Measurements from ENCODE around the gene SZT2. TPM values are rescaled to one million over a fixed set of nuclear protein-coding genes. Genes with fewer than 3 reads are reported as not detected.

The SZT2 gene
- total RNA-seq, 2 donors from 2014 or later, result 17.5 to 22.8 TPM

DNA sequence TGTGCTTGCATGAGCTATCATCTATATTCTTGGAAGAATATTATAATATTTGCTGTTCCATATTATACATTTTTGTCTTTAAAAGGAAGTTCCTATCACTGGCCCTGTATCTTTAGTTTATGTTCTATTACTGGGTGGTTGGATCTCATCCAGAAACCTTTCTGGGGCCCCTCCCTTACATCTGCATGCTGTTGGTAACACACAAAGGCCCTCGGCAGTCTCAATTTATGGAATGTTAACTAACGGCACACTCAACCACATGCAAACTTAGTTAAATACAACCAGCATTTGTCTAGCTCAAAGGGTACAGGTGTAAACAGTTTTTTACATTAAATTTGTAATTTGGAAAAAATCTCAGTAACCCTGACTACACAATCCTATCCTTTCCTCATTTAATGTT lies 73.8 kb downstream of the SZT2 start:
- Histone ChIP-seq H3K36me3 (no peaks in the 10 kb centered on the region), H3K4me1 (no peaks in the 10 kb centered on the region), H3K9me3 (no peaks in the 10 kb centered on the region), H3K27me3 (no peaks in the 10 kb centered on the region), H3K4me3 (no peak overlapping the region), H3K27ac (no peak overlapping the region)
- DNase-seq (ENCODE audit: low spot score), result no peak
- TF ChIP-seq, protein P1, sequence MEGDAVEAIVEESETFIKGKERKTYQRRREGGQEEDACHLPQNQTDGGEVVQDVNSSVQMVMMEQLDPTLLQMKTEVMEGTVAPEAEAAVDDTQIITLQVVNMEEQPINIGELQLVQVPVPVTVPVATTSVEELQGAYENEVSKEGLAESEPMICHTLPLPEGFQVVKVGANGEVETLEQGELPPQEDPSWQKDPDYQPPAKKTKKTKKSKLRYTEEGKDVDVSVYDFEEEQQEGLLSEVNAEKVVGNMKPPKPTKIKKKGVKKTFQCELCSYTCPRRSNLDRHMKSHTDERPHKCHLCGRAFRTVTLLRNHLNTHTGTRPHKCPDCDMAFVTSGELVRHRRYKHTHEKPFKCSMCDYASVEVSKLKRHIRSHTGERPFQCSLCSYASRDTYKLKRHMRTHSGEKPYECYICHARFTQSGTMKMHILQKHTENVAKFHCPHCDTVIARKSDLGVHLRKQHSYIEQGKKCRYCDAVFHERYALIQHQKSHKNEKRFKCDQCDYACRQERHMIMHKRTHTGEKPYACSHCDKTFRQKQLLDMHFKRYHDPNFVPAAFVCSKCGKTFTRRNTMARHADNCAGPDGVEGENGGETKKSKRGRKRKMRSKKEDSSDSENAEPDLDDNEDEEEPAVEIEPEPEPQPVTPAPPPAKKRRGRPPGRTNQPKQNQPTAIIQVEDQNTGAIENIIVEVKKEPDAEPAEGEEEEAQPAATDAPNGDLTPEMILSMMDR (IDR thresholded peaks at IDR 0.05), result no peak

DNA sequence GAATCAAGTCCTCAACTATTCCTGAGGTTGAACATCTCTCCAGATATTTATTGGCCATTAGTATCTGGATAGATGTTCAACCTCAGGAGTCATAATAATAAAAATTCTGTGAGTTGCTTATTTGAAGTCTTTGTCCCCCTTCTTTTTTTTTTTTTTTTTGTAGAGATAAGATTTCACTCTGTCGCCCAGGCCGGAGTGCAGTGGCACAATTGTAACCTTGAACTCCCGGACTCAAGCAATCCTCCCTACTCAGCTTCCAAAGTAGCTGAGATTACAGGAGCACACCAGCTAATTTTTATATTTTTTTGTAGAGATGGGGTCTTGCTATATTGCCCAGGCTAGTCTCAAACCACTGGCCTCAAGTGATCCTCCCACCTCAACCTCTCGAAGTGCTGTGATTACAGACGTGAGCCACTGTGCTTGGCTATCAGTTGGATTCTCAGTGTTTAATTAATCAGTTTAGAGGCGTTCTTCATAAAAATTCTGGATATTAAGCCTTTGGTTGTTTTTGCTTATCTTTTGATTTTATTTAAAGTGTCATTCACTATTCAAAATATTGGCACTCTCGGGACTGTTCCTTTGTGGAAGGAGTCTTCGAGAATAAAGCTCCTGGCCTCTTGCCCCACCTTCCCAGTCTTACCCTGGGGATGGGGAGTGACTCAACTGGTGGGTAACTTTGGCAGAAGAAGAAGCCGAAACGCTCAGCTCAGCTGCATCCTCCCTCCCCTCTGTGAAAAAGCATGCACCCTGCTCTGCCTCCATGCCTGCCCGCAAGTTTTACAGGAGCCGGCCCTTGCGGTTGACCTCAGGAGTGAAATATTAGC lies 75.2 kb downstream of the SZT2 start:
- H3K36me3 ChIP-seq, result no peaks in the 10 kb centered on the region

DNA sequence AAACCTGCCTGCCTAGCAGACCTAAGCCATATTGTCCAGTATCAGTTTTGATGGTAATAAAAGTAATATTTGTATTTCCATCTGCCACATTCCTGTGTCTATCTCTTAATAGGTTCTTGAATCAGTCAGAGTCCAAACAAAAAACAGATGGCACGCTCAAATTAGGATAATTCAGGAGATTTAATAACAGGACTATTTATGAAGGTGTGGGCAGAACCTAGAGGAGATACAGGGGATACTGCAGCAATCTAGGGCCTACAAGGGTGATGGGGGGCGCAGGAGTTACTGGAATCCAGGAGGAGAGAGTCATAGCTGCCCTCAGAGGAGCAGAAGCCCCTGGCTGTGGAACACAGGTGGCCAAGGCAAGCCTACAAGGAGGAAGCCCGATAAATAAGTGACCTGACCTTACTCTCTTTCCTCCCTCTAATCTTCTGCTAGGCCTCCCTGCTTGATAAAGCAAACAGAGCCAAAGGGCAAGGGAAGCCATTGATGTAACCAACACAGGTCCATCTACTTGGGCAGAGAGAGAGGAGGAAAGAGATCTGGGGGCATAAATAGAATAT lies 75.9 kb downstream of the SZT2 start:
- H3K27me3 ChIP-seq, result no peaks in the 10 kb centered on the region
- no peak overlapping the region for H3K4me3 ChIP-seq
- no peak for DNase-seq (ENCODE audit: low spot score)
- TF ChIP-seq, protein P1 (IDR thresholded peaks at IDR 0.05), result no peak
- H3K9me3 ChIP-seq, result no peaks in the 10 kb centered on the region
- no peak overlapping the region for H3K27ac ChIP-seq
- H3K36me3 ChIP-seq, result no peaks in the 10 kb centered on the region
- no peaks in the 10 kb centered on the region for H3K4me1 ChIP-seq

More for the DNA sequence above, 75.2 kb downstream of the SZT2 start:
- H3K27me3 ChIP-seq, result no peaks in the 10 kb centered on the region
- no peak for DNase-seq (ENCODE audit: low spot score)
- no peak overlapping the region for H3K27ac ChIP-seq
- H3K4me1 ChIP-seq, result no peaks in the 10 kb centered on the region
- TF ChIP-seq, protein P1 (IDR thresholded peaks at IDR 0.05), result no peak
- no peak overlapping the region for H3K4me3 ChIP-seq
- no peaks in the 10 kb centered on the region for H3K9me3 ChIP-seq

DNA sequence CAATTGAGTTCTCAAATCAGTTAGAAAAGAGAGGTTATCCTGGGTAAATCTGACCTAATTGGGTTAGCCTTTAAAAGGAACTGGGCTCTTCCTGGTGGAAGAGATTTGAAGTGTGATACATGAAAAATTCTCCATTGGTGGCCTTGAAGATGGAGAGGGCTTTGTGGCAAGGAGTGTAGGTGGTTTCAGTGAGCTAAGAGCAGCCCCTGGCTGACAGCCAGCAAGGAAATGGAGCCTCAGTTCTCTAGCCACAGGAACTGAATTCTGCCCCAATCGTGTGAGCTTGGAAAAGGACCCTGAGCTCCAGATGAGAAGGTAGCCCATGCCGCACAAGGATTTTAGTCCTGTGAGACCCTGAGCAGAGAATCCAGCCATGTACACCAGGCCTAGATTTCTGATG lies 76.7 kb downstream of the SZT2 start:
- DNase-seq (ENCODE audit: low spot score), result no peak
- TF ChIP-seq, protein P1 (IDR thresholded peaks at IDR 0.05), result no peak
- no peaks in the 10 kb centered on the region for H3K27me3 ChIP-seq
- no peak overlapping the region for H3K4me3 ChIP-seq
- no peaks in the 10 kb centered on the region for H3K4me1 ChIP-seq
- H3K36me3 ChIP-seq, result no peaks in the 10 kb centered on the region
- no peak overlapping the region for H3K27ac ChIP-seq
- H3K9me3 ChIP-seq, result no peaks in the 10 kb centered on the region

DNA sequence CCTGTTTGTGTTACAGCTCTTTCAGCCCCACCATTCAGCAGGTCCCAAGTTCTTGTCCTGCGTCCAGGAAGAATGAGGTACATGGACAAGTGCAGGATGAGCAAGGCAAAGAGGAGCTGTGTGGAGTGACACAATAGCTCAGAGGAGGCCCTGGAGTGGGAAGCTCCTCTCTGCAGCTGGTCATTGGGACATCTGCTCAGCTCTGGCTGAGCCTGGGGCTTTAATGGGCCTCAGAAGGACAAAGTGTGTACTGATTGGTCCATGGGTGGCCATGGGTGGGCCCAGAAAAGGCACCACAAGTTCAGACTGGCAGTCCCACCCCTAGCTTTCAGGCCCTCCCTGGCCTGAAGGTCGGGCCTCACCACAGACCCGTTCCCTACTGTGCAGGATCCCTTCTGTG lies 78.7 kb downstream of the SZT2 start:
- DNase-seq (ENCODE audit: low spot score), result no peak
- Histone ChIP-seq H3K27ac (no peak overlapping the region), H3K9me3 (no peaks in the 10 kb centered on the region), H3K4me3 (no peak overlapping the region), H3K4me1 (no peaks in the 10 kb centered on the region), H3K36me3 (no peaks in the 10 kb centered on the region), H3K27me3 (no peaks in the 10 kb centered on the region)
- TF ChIP-seq, protein P1 (IDR thresholded peaks at IDR 0.05), result no peak
